GM21576 (cell line): ENCODE results near the gene NOXA1.
A peak's percentile ranks its signal among the peaks of the same experiment; 100 is the strongest.
"Not testable (repeated sequence)": the region's sequence is repeated elsewhere in the genome, so short reads cannot be mapped to it uniquely, and the experiment has no call there.

ENCODE experiments used
- ATAC-seq: cut with Tn5 transposase; IDR thresholded peaks from one replicate; pipeline ENCODE4 v1.9.1; 2021; ENCODE audit warnings: mild to moderate bottlenecking, moderate library complexity; ENCODE audit not compliant: unreplicated experiment

The NOXA1 gene

GRCh38 chr9:137437691-137438590, 14.7 kb downstream of the NOXA1 start:
- no peak for ATAC-seq

GRCh38 chr9:137438591-137439157, 15.5 kb downstream of the NOXA1 start:
- ATAC-seq: no peak

DNA sequence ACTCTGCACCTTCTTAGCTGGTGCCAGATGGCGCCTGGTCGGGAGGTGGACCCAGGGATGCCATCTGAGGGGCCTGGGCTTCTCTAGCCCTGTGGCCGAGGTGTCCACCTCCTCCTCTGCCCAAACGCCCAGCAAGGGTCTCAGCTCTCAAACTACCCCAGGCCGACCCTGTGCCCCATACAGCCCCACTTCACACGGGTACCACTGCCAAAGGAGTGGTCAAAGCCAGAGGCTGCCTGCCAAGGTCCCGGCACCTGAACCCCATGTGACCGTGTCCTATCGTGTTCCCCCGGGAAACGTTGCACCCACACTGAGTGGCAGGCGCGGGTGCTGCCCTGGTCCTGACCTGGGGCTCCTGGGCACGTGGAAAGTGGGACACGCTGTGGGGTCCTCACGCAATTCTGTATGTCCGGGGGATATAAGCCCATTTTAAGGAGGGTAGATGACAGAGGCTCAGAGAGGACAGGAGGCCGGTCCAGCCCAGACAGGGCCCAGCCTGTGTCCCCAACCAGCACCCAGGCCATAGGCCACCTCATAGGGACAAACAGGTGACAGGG, 16.0 kb downstream of the NOXA1 start:
- no peak for ATAC-seq

GRCh38 chr9:137441289-137441934, 18.2 kb downstream of the NOXA1 start, which contains the start of gene ENTPD8:
Gene ENTPD8 (minus strand): TSS chr9:137441357. CDS start chr9:137438285, 3,072 bp downstream.
- ATAC-seq: no peak

- ATAC-seq: no peak
These were observed 18.7 kb downstream of the NOXA1 start for GRCh38 chr9:137441935-137442321.

GRCh38 chr9:137444106-137444790, 21.1 kb downstream of the NOXA1 start:
- no peak for ATAC-seq

- ATAC-seq: peak; percentile 55
These were observed 22.1 kb downstream of the NOXA1 start for GRCh38 chr9:137445275-137445807.

- no peak for ATAC-seq
These were observed 22.8 kb downstream of the NOXA1 start for GRCh38 chr9:137445930-137446431.

GRCh38 chr9:137446851-137447471, 23.8 kb downstream of the NOXA1 start:
- no peak for ATAC-seq

DNA sequence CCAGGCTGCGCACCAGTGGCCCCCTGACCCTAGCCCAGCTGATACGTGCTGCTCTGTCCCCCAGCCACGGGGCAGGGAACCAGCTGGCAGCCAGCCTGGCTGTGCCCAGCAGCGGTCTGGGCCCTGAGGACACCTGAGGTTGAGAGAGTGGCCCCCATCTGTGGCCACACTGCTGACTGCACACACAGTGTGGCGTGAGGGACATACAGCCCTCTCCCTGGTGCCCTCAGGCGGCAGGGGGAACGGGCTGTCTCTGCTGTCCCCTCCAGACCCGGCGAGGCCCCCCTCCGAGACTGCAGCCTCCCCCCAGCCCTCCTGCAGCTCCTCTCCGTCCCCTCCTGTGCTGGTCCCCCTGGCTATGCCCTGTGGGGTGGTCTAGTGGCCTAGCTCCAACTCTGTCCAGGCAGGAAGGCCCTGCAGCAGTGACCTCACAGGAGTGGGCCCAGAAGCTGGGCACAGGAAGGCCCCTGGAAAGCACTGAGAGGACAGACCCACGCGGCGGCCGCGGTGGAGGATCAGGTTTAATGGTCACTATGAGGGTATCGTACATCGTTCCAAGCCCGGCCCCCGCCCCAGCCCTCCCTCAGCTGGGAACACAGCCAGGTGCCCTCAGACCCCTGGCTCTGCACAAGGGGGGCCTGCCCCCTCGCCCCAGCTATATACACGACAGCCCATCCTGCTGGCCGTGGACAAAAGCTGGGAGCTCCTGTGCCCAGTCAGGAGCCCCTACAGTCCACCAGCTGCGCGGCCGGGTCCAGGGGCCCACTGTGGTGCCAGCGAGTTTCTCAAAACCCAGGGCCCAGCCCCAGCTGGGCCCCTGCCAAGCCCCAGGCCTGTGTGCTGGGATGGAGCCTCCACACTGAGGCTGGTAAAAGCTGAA, 24.8 kb downstream of the NOXA1 start:
- ATAC-seq: no peak

DNA sequence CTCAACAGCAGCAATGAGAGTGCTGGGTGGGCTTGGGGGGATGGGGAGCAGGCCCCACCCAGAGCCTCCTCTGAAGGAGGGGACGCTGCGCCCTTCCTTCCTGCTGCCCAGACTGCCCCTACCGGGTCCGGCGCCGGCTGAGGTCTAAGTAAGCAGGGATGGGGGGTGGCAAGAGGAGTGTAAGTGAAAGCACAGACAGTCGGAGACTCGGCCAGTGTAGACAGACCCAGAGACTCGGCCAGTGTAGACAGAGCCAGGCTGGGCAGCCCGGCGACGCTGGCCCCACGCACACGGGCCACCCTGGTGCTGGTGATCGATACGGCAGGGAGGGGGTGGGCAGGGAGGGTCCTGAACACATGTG, 25.4 kb downstream of the NOXA1 start:
- no peak for ATAC-seq

DNA sequence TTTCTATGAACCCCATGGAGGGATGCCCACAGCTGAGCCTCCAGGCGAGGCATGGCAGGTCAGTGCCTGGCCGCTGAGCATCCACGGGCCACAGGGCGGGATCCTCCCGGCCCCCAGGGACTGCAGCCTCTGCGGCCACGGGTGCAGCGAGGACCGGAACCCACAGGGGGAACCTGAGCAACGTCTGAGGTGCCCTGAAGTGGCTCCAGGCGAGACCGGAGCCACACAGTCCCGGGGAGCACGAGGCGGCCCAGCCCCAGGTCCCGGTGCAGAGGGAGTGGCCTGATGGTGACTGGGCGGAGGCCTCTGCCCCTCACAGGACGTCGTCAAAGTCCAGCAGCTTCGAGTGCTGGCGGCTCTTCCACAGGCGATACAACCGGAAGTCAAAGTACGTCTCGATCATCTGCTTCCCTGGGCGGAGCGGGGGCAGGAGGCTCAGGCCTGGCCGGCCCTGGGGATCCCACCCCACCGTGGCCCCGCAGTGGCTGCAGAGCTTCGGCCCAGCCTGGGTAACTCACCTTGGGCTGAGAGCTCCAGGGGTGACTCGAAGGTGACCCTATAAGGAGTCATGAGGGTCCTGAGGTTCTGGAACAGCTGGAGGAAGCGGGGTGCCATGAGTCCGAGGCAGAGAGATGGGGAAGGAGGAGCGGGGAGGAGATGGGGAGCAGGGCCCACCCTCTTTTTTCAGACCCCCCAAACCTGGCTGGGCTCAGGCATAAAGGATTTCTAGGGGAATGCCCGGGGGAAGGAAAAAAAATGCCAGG, 26.1 kb downstream of the NOXA1 start:
- ATAC-seq: no peak

- ATAC-seq: no peak
These were observed 26.8 kb downstream of the NOXA1 start for GRCh38 chr9:137449931-137450538.

GRCh38 chr9:137450539-137451222, 27.5 kb downstream of the NOXA1 start:
- not testable (repeated sequence) for ATAC-seq

- not testable (repeated sequence) for ATAC-seq
These were observed 28.2 kb downstream of the NOXA1 start for GRCh38 chr9:137451264-137452005.

DNA sequence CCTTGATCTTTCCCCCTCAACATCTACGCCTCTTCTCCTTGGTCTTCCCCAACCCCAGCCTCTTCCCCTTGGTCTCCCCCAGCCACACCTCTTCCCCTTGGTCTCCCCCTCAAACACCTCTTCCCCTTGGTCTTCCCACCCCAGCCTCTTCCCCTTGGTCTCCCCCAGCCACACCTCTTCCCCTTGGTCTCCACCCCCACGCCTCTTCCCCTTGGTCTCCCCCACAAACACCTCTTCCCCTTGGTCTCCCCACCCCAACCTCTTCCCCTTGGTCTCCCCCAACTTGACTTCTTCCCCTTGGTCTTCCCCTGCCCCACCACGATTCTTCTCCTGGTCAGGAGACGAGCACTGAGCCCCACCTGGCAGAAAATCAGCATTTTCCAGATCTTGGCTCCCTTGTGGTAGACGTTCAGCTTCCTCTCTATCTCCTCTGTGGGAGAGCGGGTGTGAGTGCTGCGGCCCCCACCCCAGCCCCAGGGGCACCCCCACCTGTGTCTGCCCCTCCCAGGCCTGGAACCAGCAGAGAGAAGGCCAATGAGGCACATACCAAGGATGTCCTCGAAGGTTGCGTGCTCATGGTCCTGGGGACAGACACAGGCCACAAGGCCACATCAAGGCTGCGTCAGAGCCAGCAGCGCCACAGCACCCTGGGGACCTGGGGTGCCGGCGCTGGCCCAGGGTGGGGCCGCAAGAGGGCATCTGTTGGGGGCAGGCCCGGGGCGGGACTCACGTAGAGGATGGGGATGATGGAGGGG, 29.0 kb downstream of the NOXA1 start:
- no peak for ATAC-seq
